NCI-H2227 treated with DMSO at 0.1 percent for 48 hours (cell line): ENCODE data around the gene TMEM121B.

Experiments used
- DNase-seq: peaks from one replicate; lab custom pipeline; 2025; lab: John Stamatoyannopoulos, UW

The TMEM121B gene

DNA sequence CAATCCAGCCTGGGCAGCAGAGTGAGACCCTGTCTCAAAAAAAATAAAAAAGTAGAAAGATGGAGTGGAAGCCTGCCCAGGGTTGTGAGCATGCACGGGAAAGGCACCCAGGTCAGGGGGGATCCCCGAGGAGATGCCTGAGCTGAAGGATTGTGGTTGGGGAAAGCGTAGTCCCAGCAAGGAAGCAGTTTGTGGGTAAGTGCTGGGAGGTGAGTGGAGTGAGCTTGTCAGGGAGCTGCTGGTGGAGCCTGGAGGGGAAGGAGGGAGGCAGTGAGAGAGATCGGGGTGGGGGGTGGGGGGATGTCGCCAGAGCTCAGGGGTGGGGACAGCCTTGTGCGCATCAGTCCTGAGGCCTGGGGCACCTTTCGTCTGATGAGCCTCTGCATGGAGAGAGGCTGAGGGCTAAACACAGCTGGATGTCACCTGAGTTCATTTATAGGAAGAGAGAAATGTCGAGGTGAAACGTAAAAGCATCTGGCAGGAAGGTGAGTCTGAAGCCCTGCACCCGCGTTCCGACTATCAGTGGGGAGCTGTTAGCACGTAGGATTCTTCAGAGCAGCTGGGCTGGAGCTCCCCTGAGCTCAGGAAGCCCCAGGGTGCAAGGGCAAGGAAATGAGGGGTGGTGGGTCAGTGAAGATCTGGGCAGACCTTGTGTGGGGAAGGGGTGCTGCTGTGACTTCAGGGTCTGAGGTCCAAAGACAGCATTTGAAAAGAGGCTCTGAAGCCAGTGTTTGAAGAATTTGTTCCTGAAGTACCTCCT, 10.2 kb downstream of the TMEM121B start:
- no peak for DNase-seq

DNA sequence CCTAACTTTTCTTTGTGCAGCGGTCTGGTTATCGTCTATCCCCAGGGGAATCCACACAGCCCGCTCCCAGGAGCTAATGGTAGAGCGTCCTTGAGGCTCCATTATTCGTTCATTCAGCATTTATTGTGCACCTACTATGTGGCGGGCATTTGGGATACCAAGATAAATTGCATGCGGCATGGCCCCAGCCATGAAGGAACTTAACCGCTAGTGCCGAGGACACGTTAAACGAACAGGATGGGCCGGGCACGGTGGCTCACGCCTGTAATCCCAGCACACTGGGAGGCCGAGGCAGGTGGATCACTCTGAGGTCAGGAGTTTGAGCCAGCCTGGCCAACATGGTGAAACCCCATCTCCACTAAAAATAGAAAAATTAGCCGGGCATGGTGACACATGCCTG, 11.2 kb downstream of the TMEM121B start:
- DNase-seq: no peak

- no peak for DNase-seq
Observed at GRCh38 chr22:17109113-17109865, 11.9 kb downstream of the TMEM121B start.

DNA sequence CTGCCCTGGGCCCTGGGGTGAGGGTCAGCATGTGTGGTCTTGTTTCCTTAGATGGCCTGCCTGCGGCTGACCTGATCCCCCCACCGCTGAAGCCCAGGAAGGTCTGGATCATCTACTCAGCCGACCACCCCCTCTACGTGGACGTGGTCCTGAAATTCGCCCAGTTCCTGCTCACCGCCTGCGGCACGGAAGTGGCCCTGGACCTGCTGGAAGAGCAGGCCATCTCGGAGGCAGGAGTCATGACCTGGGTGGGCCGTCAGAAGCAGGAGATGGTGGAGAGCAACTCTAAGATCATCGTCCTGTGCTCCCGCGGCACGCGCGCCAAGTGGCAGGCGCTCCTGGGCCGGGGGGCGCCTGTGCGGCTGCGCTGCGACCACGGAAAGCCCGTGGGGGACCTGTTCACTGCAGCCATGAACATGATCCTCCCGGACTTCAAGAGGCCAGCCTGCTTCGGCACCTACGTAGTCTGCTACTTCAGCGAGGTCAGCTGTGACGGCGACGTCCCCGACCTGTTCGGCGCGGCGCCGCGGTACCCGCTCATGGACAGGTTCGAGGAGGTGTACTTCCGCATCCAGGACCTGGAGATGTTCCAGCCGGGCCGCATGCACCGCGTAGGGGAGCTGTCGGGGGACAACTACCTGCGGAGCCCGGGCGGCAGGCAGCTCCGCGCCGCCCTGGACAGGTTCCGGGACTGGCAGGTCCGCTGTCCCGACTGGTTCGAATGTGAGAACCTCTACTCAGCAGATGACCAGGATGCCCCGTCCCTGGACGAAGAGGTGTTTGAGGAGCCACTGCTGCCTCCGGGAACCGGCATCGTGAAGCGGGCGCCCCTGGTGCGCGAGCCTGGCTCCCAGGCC, 12.7 kb downstream of the TMEM121B start:
- DNase-seq: no peak

- DNase-seq: no peak
Observed at GRCh38 chr22:17107547-17107810, 13.7 kb downstream of the TMEM121B start.

- DNase-seq: no peak
Observed at GRCh38 chr22:17106785-17107546, 14.2 kb downstream of the TMEM121B start.

GRCh38 chr22:17106161-17106784, 14.9 kb downstream of the TMEM121B start:
- no peak for DNase-seq

- no peak for DNase-seq
Observed at GRCh38 chr22:17105143-17106129, 15.7 kb downstream of the TMEM121B start.

GRCh38 chr22:17104336-17104935, 16.7 kb downstream of the TMEM121B start:
- DNase-seq: no peak

GRCh38 chr22:17103351-17103750, 17.8 kb downstream of the TMEM121B start:
- no peak for DNase-seq

DNA sequence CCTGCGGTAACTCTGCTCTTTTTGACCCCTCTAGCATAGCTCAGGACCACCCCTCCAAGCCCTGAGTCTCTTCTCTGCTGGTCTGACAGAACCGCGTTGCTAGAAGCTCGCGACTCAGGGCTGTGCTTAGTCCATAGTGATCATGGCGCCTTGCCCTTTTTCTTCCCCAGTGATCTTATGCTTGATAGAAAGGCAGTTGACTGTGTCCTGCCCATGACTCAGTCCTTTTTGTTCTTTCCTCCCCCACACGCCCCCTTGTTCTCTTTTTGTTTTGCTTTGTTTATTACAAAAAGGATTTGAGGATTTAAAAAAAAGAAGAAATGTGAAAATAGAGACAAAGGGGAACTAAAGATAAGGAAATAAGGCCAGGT, 18.9 kb downstream of the TMEM121B start:
- no peak for DNase-seq

DNA sequence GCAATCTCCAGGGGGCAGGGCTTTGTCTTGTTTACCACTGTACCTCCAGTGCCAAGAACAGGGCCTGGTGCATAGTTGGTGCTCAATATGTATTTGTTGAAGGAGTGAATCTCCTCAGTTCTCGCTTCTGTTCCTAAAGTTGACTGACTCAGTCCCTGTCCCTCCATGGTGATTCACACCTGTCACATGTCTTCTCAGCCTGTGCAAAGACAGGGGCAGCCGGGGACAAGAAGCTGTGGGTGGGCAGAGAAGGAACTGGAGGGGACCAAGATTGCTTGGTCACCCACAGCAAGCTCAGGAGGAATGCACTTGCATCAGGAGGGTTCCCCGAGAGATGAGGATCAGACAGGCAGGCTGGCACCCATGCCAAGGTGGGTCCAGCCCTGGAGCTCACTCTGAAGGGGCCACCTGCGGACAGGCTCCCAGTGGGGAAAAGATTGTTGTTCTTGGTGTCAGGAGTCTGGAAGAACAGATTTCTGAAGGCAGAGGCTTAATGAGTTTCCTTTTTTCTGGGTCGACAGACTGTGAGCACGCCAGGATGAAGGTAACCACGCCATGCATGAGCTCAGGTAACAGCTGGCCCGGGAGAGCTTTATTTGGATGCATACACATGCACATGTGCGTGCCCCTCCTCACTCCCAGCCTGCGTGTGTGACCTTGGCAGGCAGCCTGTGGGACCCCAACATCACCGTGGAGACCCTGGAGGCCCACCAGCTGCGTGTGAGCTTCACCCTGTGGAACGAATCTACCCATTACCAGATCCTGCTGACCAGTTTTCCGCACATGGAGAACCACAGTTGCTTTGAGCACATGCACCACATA, 19.5 kb downstream of the TMEM121B start:
- no peak for DNase-seq

GRCh38 chr22:17100621-17101020, 20.5 kb downstream of the TMEM121B start:
- DNase-seq: no peak

DNA sequence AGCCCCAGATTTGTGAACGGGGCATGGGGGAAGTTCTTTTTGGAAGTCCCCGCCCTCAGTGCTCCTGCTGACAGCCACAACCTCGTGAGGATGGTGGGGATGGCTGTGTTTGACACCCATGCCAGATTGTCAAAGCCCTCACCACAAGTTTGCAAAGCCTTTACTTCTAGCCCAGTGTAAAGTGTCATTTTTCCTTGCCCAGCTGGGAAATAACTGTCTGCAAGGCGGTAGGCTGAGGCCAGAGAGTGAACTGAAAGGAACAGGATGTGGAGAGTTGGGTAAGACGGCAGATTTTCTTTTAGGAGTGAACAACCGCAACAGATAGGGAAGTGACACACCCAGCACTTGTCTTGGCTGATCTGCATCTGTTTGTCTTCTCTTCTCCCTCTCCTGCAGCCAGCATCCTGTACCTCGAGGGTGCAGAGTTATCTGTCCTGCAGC, 22.8 kb downstream of the TMEM121B start:
- no peak for DNase-seq

GRCh38 chr22:17097701-17098100, 23.5 kb downstream of the TMEM121B start:
- DNase-seq: no peak

DNA sequence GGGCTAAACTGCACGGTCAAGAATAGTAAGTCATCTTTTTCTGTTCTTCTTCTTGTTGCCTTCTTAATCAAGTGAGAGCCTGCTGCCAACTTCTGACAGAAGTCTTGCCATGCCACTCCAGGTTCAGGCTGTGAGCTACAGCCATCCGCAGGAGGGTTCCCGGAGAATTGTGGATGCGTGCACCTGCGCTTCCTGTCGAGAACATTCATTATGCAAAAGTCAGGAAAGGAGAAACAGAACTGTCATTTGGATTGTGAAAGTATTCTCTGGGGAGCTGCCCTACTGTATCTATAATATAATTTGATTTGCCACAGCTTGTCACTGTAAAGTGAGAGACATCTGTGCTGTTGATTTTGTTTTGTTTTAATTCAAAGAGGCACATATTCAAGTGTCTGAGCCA, 24.1 kb downstream of the TMEM121B start:
- no peak for DNase-seq

GRCh38 chr22:17096071-17096470, 25.1 kb downstream of the TMEM121B start:
- DNase-seq: no peak

GRCh38 chr22:17095538-17095937, 25.6 kb downstream of the TMEM121B start:
- DNase-seq: no peak

- DNase-seq: no peak
Observed at GRCh38 chr22:17093081-17093480, 28.1 kb downstream of the TMEM121B start.
